IMR-90 (cell line): ENCODE measurements around the gene ZNF593. TPM values are rescaled to one million over a fixed set of nuclear protein-coding genes. Genes with fewer than 3 reads are reported as not detected.

Experiments used
- ATAC-seq: fragments of 200-7000 bp; cut with Tn5 transposase; 2 replicates; pipeline ENCODE4 v1.9.1; 2020; ENCODE audit warnings: low read depth, mild to moderate bottlenecking, moderate library complexity
- BruUV-seq: library from RNA; stranded (reverse); fragments of 400-500 nt; replicated peaks from 2 replicates; lab custom pipeline; 2021; lab: Mats Ljungman, UMichigan
- CTCF ChIA-PET: fragments of 300-600 bp; formaldehyde crosslinking; extraction: SDS; loops from one replicate; lab custom pipeline; 2021; ENCODE audit warnings: antibody characterized with exemption; lab: Yijun Ruan, JAX
- POLR2A ChIA-PET: fragments of 300-600 bp; sonication (Branson Sonifier 250); formaldehyde crosslinking; loops from one replicate; lab custom pipeline; 2022; ENCODE audit warnings: antibody characterized with exemption; ENCODE audit not compliant: unreplicated experiment; lab: Charles Lee
- DNase-seq: peaks from one replicate; pipeline ENCODE4 v3.0.0; 2013
- H2AFZ ChIP-seq: replicated peaks from 2 replicates; pipeline ENCODE3; 2013; ENCODE audit warnings: low read length, mild to moderate bottlenecking; ENCODE audit not compliant: poor library complexity
- H2AK5ac ChIP-seq: 2 replicates; pipeline ENCODE4 v1.6.1; 2013; ENCODE audit warnings: low read depth, low read length, inconsistent platforms
- H2AK9ac ChIP-seq: replicated peaks from 2 replicates; pipeline ENCODE3; 2013; ENCODE audit warnings: mild to moderate bottlenecking, low read depth, low read length, moderate library complexity; ENCODE audit not compliant: poor library complexity
- H2BK120ac ChIP-seq: 2 replicates; pipeline ENCODE4 v1.6.1; 2013; ENCODE audit warnings: low read depth, low read length, inconsistent platforms
- H2BK15ac ChIP-seq: 3 replicates; pipeline ENCODE4 v1.6.1; 2013; ENCODE audit warnings: low read depth, low read length, inconsistent platforms
- H2BK20ac ChIP-seq: 2 replicates; pipeline ENCODE4 v1.6.1; 2013; ENCODE audit warnings: low read depth, mild to moderate bottlenecking, inconsistent platforms, low read length, moderate library complexity
- H2BK5ac ChIP-seq: 2 replicates; pipeline ENCODE4 v1.6.1; 2013; ENCODE audit warnings: mild to moderate bottlenecking, low read depth, low read length, inconsistent platforms; ENCODE audit not compliant: poor library complexity, severe bottlenecking
- H3K14ac ChIP-seq: replicated peaks from 2 replicates; pipeline ENCODE4 v1.6.1; 2013; ENCODE audit warnings: low read depth, low read length, inconsistent platforms
- H3K18ac ChIP-seq: 2 replicates; pipeline ENCODE4 v1.6.1; 2013; ENCODE audit warnings: low read depth, low read length, control low read depth
- H3K23ac ChIP-seq: 2 replicates; pipeline ENCODE4 v1.6.1; 2013; ENCODE audit warnings: low read depth, low read length, inconsistent platforms
- H3K27ac ChIP-seq: 2 replicates; pipeline ENCODE4 v1.5.1; 2013; ENCODE audit warnings: mild to moderate bottlenecking, control low read depth, low read length; ENCODE audit not compliant: insufficient read depth
- H3K27me3 ChIP-seq: 2 replicates; pipeline ENCODE4 v1.6.1; 2013; ENCODE audit warnings: low read length; ENCODE audit not compliant: control insufficient read depth, insufficient read depth
- H3K36me3 ChIP-seq: 2 replicates; pipeline ENCODE4 v1.6.1; 2013; ENCODE audit warnings: low read length, mixed read lengths; ENCODE audit not compliant: control insufficient read depth, insufficient read depth
- H3K4ac ChIP-seq: 2 replicates; pipeline ENCODE4 v1.6.1; 2013; ENCODE audit warnings: low read depth, low read length, inconsistent platforms
- H3K4me1 ChIP-seq: 2 replicates; pipeline ENCODE4 v1.6.1; 2013; ENCODE audit warnings: low read length, mixed read lengths; ENCODE audit not compliant: control insufficient read depth, insufficient read depth
- H3K4me2 ChIP-seq: 2 replicates; pipeline ENCODE4 v1.6.1; 2013; ENCODE audit warnings: low read depth, mild to moderate bottlenecking, control low read depth, low read length, moderate library complexity
- H3K4me3 ChIP-seq: 2 replicates; pipeline ENCODE4 v1.5.1; 2013; ENCODE audit warnings: low read depth, mild to moderate bottlenecking, control low read depth, low read length, moderate library complexity; ENCODE audit not compliant: insufficient read depth
- H3K56ac ChIP-seq: 2 replicates; pipeline ENCODE4 v1.6.1; 2013; ENCODE audit warnings: low read length, inconsistent platforms; ENCODE audit not compliant: insufficient read depth; ENCODE audit errors: extremely low read depth
- H3K79me1 ChIP-seq, 2 experiments: 2 replicates each; pipeline ENCODE4 v1.6.1; 2013; ENCODE audit warnings: low read length in 2 of 2, inconsistent platforms in 1 of 2, low read depth in 1 of 2
- H3K9ac ChIP-seq: 2 replicates; pipeline ENCODE4 v1.6.1; 2013; ENCODE audit warnings: low read depth, low read length, control low read depth
- H3K9me1 ChIP-seq: 2 replicates; pipeline ENCODE4 v1.6.1; 2013; ENCODE audit warnings: low read length, inconsistent platforms; ENCODE audit not compliant: insufficient read depth
- H3K9me3 ChIP-seq: 2 replicates; pipeline ENCODE4 v1.6.1; 2013; ENCODE audit warnings: low read length; ENCODE audit not compliant: control insufficient read depth, insufficient read depth
- H4K20me1 ChIP-seq: 2 replicates; pipeline ENCODE4 v1.6.1; 2013; ENCODE audit warnings: low read length, inconsistent platforms; ENCODE audit not compliant: insufficient read depth
- H4K5ac ChIP-seq: 2 replicates; pipeline ENCODE4 v1.6.1; 2013; ENCODE audit warnings: mild to moderate bottlenecking, low read depth, low read length, control low read depth
- H4K8ac ChIP-seq, 2 experiments: 2 replicates each; pipeline ENCODE4 v1.6.1; 2013; ENCODE audit warnings: low read depth in 2 of 2, low read length in 2 of 2, control low read depth in 1 of 2, inconsistent platforms in 1 of 2
- H4K91ac ChIP-seq: 2 replicates; pipeline ENCODE4 v1.6.1; 2013; ENCODE audit warnings: low read depth, low read length, inconsistent platforms; ENCODE audit not compliant: insufficient read depth
- BHLHE40 ChIP-seq: fragments of 150-350 bp; IDR thresholded peaks from 2 replicates; pipeline ENCODE4 v1.6.1; 2016; ENCODE audit warnings: mild to moderate bottlenecking, low read depth, low read length
- CEBPB ChIP-seq: IDR thresholded peaks from 2 replicates; pipeline ENCODE4 v1.6.1; 2012; ENCODE audit warnings: low read depth, low read length, improper control_type of control experiment
- CHD1 ChIP-seq: IDR thresholded peaks from 2 replicates; pipeline ENCODE4 v1.6.1; 2012; ENCODE audit warnings: low read depth, low read length, improper control_type of control experiment
- CTCF ChIP-seq: conservative IDR thresholded peaks from 2 replicates; pipeline ENCODE4 v1.5.1; 2012; ENCODE audit warnings: mild to moderate bottlenecking, low read depth, low read length, improper control_type of control experiment
- ELK1 ChIP-seq: fragments of 150-350 bp; IDR thresholded peaks from 2 replicates; pipeline ENCODE4 v1.6.1; 2016; ENCODE audit warnings: low read depth, mild to moderate bottlenecking, low read length, moderate library complexity, borderline replicate concordance
- MAZ ChIP-seq: IDR thresholded peaks from 2 replicates; pipeline ENCODE4 v1.6.1; 2012; ENCODE audit warnings: low read depth, mild to moderate bottlenecking, low read length, improper control_type of control experiment, moderate library complexity, borderline replicate concordance
- MXI1 ChIP-seq: IDR thresholded peaks from 2 replicates; pipeline ENCODE4 v1.6.1; 2012; ENCODE audit warnings: low read depth, mild to moderate bottlenecking, low read length, moderate library complexity, borderline replicate concordance
- NFE2L2 ChIP-seq: fragments of 150-350 bp; IDR thresholded peaks from 2 replicates; pipeline ENCODE4 v1.6.1; 2016; ENCODE audit warnings: low read depth, mild to moderate bottlenecking, low read length
- POLR2A ChIP-seq: IDR thresholded peaks from 2 replicates; pipeline ENCODE4 v1.6.1; 2012; ENCODE audit warnings: mild to moderate bottlenecking, low read depth, low read length
- RAD21 ChIP-seq: IDR thresholded peaks from 2 replicates; pipeline ENCODE4 v1.6.1; 2012; ENCODE audit warnings: low read length, improper control_type of control experiment
- RCOR1 ChIP-seq: IDR thresholded peaks from 2 replicates; pipeline ENCODE4 v1.6.1; 2012; ENCODE audit warnings: mild to moderate bottlenecking, low read length, improper control_type of control experiment; ENCODE audit not compliant: insufficient replicate concordance
- RFX5 ChIP-seq: IDR thresholded peaks from 2 replicates; pipeline ENCODE4 v1.8.0; 2012; ENCODE audit warnings: low read depth, mild to moderate bottlenecking, low read length, moderate library complexity
- SMC3 ChIP-seq: fragments of 150-350 bp; IDR thresholded peaks from 2 replicates; pipeline ENCODE4 v1.6.1; 2016; ENCODE audit warnings: low read depth, mild to moderate bottlenecking, antibody characterized with exemption, low read length, moderate library complexity
- USF2 ChIP-seq: fragments of 150-350 bp; IDR thresholded peaks from 2 replicates; pipeline ENCODE4 v1.6.1; 2017; ENCODE audit warnings: mild to moderate bottlenecking, antibody characterized with exemption, low read length, low read depth
- WGBS, 2 experiments: methylation state at CpG; one replicate each; pipeline versions ENCODE4 v1.1.5 to v1.1.7; 2013; ENCODE audit warnings: missing lambda C conversion rate in 2 of 2; ENCODE audit not compliant: insufficient read length in 1 of 2; ENCODE audit errors: extremely low coverage in 2 of 2; 5-methylcytosine and 5-hydroxymethylcytosine counted together
- dilution Hi-C: fragments of 300-500 bp; cut with HindIII; formaldehyde crosslinking; loops from one replicate; pipeline ENCODE4 v1.14.3; 2018; ENCODE audit warnings: low sequenced_read_pairs; ENCODE audit not compliant: unreplicated experiment
- in situ Hi-C: fragments of 300-500 bp; cut with MboI; formaldehyde crosslinking; loops from 3 replicates; pipeline ENCODE4 v1.14.3; 2019; ENCODE audit warnings: low sequenced_read_pairs, inconsistent platforms, mixed read lengths
- intact Hi-C: fragments of 100-400 bp; cut with micrococcal nuclease; formaldehyde crosslinking; loops from 2 replicates; pipeline ENCODE4 v1.10.0; 2022
- polyA plus RNA-seq, 3 experiments: library from polyadenylated mRNA; depleted of rRNA; stranded (reverse); fragments of >200 nt; gene quantifications; 2 replicates each; pipeline ENCODE4 v1.2.3, GENCODE V29; 2012; ENCODE audit warnings: low replicate concordance in 1 of 3
- total RNA-seq: library from RNA; depleted of rRNA; stranded (reverse); fragments of >200 nt; gene quantifications from 2 replicates; pipeline ENCODE4 v1.2.3, GENCODE V29; 2012

Gene ZNF593
- total and polyA plus RNA-seq, 2 of the 4 experiments (the other 2 are of a cell fraction): 22.2 to 57.7 TPM

- TF ChIP-seq CHD1 (no peak), ELK1 (no peak)
These were observed 14.4 kb downstream of the ZNF593 start (continued) for GRCh38 chr1:26184086-26184485.

GRCh38 chr1:26184883-26185282 is 15.2 kb downstream of the ZNF593 start:
- 91% methylated on average over 16 of the region's 21 CpGs; no CpG with 5 or more reads in 1 of the 2 experiments for WGBS, 2 experiments
- Histone ChIP-seq H3K23ac (no peak overlapping the region), H4K5ac (no peak overlapping the region), H3K14ac (no peak overlapping the region), H3K9ac (no peak overlapping the region), H3K36me3 (no peaks in the 10 kb centered on the region), H3K27me3 (peaks cover 3% of the 10 kb centered on the region), H3K4me3 (no peak overlapping the region), H2BK120ac (no peak overlapping the region), H3K9me1 (no peaks in the 10 kb centered on the region), H4K8ac (no peak overlapping the region), H3K4me1 (no peaks in the 10 kb centered on the region), H3K56ac (no peak overlapping the region), H2AFZ (no peak overlapping the region), H3K4ac (no peak overlapping the region), H2AK5ac (no peak overlapping the region), H2AK9ac (no peak overlapping the region), H3K18ac (no peak overlapping the region), H2BK5ac (no peak overlapping the region), H3K9me3 (no peaks in the 10 kb centered on the region), H4K91ac (no peak overlapping the region), H3K79me1 (no peaks in the 10 kb centered on the region), H4K20me1 (no peaks in the 10 kb centered on the region), H3K4me2 (no peak overlapping the region), H3K27ac (no peak overlapping the region), H2BK15ac (no peak overlapping the region), H2BK20ac (no peak overlapping the region)
- in situ Hi-C loops (no loop called here), dilution Hi-C loops (no loop called here), intact Hi-C loops (no loop called here)
- ChIA-PET CTCF (no interaction called here), POLR2A (no interaction called here)
- TF ChIP-seq MAZ (no peak), NFE2L2 (no peak), RCOR1 (no peak), CEBPB (no peak), RAD21 (no peak), RFX5 (no peak), BHLHE40 (no peak), SMC3 (no peak), CTCF (no peak), USF2 (no peak), CHD1 (no peak), MXI1 (no peak), POLR2A (no peak)
- BruUV-seq: no TSS peak
- ATAC-seq (no peak), DNase-seq (no peak)
